Thyroid gland (tissue), 4 donors: ENCODE data around the gene MRPS23. TPM values are rescaled to one million over a fixed set of nuclear protein-coding genes. Genes with fewer than 3 reads are reported as not detected.

ENCODE experiments used
- DNase-seq, 2 donors: peaks; one replicate each; pipeline ENCODE4 v3.0.0-alpha.2; 2019
- H3K27ac ChIP-seq, 3 donors: fragments of 200-600 bp; sonication (generic); 1 replicate in 2 of 3; 2 replicates in 1 of 3; pipeline ENCODE4 v1.5.1; 2016 to 2019; ENCODE audit warnings: mild to moderate bottlenecking in 1 of 3, moderate library complexity in 1 of 3
- H3K27me3 ChIP-seq: fragments of 200-600 bp; sonication (generic); one replicate; pipeline ENCODE4 v1.5.1; 2019
- H3K36me3 ChIP-seq, 2 donors: fragments of 200-600 bp; sonication (generic); one replicate each; pipeline ENCODE4 v1.5.1; 2016 to 2019
- H3K4me1 ChIP-seq, 2 donors: fragments of 200-600 bp; sonication (generic); one replicate each; pipeline ENCODE4 v1.5.1; 2017 to 2019
- H3K4me3 ChIP-seq, 3 donors: fragments of 200-600 bp; sonication (generic); replicated peaks in 1 of 3; 1 replicate in 2 of 3; 2 replicates in 1 of 3; pipeline ENCODE4 v1.5.1; 2016; ENCODE audit warnings: mild to moderate bottlenecking in 1 of 3
- H3K9me3 ChIP-seq: fragments of 200-600 bp; sonication (generic); one replicate; pipeline ENCODE4 v1.5.1; 2017
- POLR2A ChIP-seq, 2 donors: fragments of 450-650 bp; IDR thresholded peaks; one replicate each; pipeline ENCODE4 v1.6.1; 2017; ENCODE audit warnings: antibody characterized with exemption in 2 of 2, mild to moderate bottlenecking in 2 of 2, moderate library complexity in 1 of 2
- WGBS, 2 donors: methylation state at CpG; one replicate each; pipeline ENCODE4 v1.1.5; 2017; 5-methylcytosine and 5-hydroxymethylcytosine counted together
- intact Hi-C: fragments of 100-400 bp; cut with DNase I; formaldehyde crosslinking; loops from one replicate; pipeline ENCODE4 v1.15.1; 2023
- small RNA-seq: library from RNA; depleted of rRNA; stranded (forward); fragments of <200 nt; gene quantifications from one replicate; pipeline ENCODE3, GENCODE V24; 2016
- total RNA-seq, 4 donors: library from RNA; depleted of rRNA; stranded (reverse); fragments of >200 nt; gene quantifications; one replicate each; pipeline ENCODE4 v1.2.3, GENCODE V29; 2016
- TF ChIP-seq, protein P1 (sequence below), 6 experiments: fragments of 200-600 bp in 3 of 6; fragments of 450-650 bp in 3 of 6; sonication (generic) in 3 of 6; IDR thresholded peaks; one replicate each; pipeline ENCODE4 v1.5.1; 2016 to 2019; ENCODE audit warnings: antibody characterized with exemption in 6 of 6, mild to moderate bottlenecking in 2 of 6, inconsistent platforms in 1 of 6, moderate library complexity in 1 of 6

The MRPS23 gene
- total RNA-seq, 4 donors from 2014 or later: 23.6 to 44.3 (median 34.8) TPM

DNA sequence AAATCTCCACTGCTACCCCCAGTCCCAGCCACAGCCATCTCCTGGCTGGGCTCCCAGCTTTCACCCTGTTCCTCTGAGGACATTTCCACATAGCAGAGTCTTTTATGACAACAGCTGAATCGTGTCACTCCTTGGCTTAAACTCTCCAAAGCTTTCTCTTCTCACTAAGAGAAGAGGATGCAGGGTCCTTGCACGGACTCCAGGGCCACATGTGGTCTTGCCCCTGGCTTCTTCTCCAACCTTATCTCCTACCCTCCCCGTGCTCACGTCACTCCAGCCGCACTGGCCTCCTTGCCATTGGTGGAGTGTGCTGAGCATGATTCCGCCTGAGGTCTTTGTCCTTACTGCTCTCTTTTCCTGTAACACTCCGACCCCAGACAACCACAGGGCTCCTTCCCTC is 64.8 kb downstream of the MRPS23 start:
- Histone ChIP-seq H3K4me3 (no peak overlapping the region), H3K9me3 (no peaks in the 10 kb centered on the region), H3K27me3 (no peaks in the 10 kb centered on the region), H3K4me1 (peaks cover 8 to 9% of the 10 kb centered on the region in 2 donors), H3K36me3 (no peaks in the 10 kb centered on the region), H3K27ac (no peak overlapping the region)
- TF ChIP-seq, protein P1, sequence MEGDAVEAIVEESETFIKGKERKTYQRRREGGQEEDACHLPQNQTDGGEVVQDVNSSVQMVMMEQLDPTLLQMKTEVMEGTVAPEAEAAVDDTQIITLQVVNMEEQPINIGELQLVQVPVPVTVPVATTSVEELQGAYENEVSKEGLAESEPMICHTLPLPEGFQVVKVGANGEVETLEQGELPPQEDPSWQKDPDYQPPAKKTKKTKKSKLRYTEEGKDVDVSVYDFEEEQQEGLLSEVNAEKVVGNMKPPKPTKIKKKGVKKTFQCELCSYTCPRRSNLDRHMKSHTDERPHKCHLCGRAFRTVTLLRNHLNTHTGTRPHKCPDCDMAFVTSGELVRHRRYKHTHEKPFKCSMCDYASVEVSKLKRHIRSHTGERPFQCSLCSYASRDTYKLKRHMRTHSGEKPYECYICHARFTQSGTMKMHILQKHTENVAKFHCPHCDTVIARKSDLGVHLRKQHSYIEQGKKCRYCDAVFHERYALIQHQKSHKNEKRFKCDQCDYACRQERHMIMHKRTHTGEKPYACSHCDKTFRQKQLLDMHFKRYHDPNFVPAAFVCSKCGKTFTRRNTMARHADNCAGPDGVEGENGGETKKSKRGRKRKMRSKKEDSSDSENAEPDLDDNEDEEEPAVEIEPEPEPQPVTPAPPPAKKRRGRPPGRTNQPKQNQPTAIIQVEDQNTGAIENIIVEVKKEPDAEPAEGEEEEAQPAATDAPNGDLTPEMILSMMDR (IDR thresholded peaks at IDR 0.05): no peak
- TF ChIP-seq POLR2A (IDR thresholded peaks at IDR 0.05): no peak
- intact Hi-C loops: no loop called here
- WGBS, 2 donors: 73 to 74% methylated on average over 7 of the region's 7 CpGs
- DNase-seq: no peak

Small RNAs within 50 kb of the gene (small RNA-seq; reads per million reads assigned to genes)
- not detected for gene RN7SKP94

Other genes starting within 250 kb of the MRPS23 start
- not detected for gene CCDC182, start 104.7 kb downstream of the MRPS23 start, total RNA-seq
- gene CUEDC1, start 105.4 kb upstream of the MRPS23 start, total RNA-seq: 10 to 100 TPM; 25.6 to 32.3 (median 29.9) TPM
- gene VEZF1, start 138.2 kb upstream of the MRPS23 start, total RNA-seq: 100 to 1,000 TPM in 1 of 4 donors, 10 to 100 TPM in 3; 88.5 to 147 (median 91.4) TPM
- gene SRSF1, start 157.2 kb upstream of the MRPS23 start, total RNA-seq: 100 to 1,000 TPM; 181 to 266 (median 214) TPM
- 10 to 100 TPM; 35.6 to 51.0 (median 41.2) TPM for gene DYNLL2, start 233.4 kb upstream of the MRPS23 start, total RNA-seq